HG03439 (cell line): ENCODE measurements around the gene DKK1.

Source experiments
- ATAC-seq: cut with Tn5 transposase; IDR thresholded peaks from one replicate; pipeline ENCODE4 v1.9.1; 2021; ENCODE audit warnings: mild to moderate bottlenecking, moderate library complexity; ENCODE audit not compliant: unreplicated experiment

The DKK1 gene, protein sequence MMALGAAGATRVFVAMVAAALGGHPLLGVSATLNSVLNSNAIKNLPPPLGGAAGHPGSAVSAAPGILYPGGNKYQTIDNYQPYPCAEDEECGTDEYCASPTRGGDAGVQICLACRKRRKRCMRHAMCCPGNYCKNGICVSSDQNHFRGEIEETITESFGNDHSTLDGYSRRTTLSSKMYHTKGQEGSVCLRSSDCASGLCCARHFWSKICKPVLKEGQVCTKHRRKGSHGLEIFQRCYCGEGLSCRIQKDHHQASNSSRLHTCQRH

DNA sequence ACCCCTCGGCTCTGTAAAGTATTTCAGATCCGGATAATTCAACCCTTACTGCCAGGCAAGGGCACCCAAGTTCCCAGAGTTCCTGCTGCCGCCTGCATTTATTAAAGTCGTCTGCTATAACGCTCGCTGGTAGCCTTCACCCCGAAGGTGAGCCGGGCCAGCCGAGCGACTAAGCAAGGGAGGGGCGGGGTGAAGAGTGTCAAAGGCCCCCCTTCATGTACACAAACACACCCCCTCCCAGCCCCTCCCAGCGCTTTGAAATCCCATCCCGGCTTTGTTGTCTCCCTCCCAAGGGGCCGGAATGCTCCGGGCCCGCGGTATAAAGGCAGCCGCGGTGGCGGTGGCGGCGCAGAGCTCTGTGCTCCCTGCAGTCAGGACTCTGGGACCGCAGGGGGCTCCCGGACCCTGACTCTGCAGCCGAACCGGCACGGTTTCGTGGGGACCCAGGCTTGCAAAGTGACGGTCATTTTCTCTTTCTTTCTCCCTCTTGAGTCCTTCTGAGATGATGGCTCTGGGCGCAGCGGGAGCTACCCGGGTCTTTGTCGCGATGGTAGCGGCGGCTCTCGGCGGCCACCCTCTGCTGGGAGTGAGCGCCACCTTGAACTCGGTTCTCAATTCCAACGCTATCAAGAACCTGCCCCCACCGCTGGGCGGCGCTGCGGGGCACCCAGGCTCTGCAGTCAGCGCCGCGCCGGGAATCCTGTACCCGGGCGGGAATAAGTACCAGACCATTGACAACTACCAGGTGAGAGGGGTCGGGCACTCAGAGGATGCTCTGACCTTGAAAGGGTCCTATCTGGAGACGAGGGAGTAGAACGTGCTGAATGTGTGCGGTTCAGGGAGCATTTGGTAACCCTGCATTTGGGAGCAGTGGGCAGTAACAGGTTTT, at the start of gene DKK1:
Gene DKK1, plus strand, starts transcription at position 349 of the 889 bp plus-strand sequence. Its CDS starts 154 bp downstream, at position 503.
- peak; percentile 70 for ATAC-seq

DNA sequence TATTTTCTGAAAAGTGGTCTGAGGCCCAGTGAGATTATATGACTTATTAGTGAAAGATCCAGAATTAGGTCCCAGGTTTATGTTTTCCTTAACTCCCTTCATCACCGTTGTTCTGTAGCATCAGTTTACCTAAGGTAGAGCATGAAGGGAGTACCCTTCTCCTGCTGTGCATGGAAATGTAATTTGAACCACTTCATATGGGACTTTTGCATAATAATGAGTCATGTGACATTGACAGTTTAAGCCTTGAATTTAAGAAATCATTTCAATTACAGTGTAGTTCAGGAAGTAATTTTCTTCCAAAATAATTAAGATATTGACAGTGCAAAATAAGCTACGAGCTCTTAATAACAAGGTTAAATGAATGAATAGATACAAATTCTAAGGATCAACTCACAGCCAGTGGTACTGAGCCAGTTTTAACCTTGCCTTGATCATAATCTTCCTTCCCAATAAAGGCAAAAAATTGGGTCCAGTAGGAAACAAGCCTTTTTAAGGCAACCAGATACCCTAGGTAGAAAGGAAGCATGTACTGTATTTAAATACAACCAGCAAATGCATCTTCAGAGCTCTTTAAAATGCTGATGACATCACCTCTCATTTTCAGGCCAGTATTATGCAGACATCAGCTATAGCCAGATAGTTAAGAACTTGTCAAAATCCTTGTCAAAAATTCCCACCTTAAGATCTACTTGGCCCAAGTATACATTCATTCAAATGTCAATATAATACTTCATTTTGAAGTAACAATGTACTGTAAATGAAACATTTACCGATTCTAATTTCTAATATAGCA, 48.8 kb upstream of the DKK1 start:
- no peak for ATAC-seq

DNA sequence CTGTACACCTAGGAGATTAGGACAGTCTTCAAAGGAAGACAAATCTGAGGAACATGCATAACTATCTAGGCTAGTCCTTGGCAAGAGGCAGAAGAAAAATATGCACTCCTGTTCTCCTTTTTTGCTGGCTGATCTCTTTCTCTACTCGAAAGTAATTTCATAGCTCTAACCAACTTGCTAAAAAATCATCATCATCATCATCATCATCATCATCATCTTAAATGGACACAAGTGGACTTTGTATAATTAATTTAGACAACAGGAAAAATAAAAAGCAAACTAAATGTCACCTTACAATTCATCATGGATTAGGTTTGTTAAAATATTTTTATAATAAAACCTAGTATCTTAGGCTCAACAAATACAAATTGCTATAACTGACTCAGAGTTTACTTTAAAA, 47.2 kb upstream of the DKK1 start:
- ATAC-seq, result no peak

DNA sequence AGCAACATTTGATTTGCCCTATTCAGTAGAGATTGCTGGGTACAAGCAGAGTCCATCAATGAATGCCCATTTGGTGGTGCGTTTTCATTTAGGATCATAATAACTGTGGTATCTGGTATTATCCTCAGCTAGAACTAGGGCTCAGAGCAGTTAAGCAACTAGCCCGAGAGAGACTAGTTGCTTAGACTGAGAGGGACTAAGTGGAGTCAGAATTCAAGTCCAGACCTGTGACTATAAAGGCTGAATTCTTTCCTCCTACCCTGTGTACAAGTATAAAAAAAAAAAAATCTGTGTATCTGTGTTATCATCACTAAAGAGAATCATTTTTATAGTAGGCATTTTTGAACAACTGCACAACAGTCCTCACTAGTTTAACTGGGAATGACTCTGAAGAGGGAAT, 45.3 kb upstream of the DKK1 start:
- ATAC-seq, result no peak

DNA sequence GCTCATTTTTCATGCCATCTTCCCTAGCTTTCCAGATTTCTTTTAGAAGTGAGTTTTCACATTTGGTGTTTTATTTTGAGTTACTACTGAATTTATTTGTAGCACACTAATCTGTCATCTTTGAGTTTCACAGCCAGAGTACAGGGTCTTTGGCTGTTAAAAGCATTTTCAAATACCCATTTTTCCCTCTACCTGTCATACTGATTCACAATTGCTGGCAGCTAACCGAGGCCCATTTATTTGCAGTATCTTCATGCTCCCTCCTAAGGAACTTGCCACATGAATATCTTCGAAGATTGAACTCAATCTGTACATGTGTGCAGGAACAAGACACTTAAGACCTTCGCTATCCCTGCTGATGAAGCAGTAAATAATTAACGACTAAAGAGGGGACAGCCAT, 44.8 kb upstream of the DKK1 start:
- ATAC-seq, result no peak

GRCh38 chr10:52276163-52276562, 37.9 kb upstream of the DKK1 start:
- no peak for ATAC-seq

GRCh38 chr10:52276986-52277385, 37.1 kb upstream of the DKK1 start:
- ATAC-seq, result no peak

GRCh38 chr10:52279546-52279945, 34.5 kb upstream of the DKK1 start:
- ATAC-seq, result no peak

- no peak for ATAC-seq
Observed at GRCh38 chr10:52280051-52280450, 34.0 kb upstream of the DKK1 start.

GRCh38 chr10:52283174-52283573, 30.9 kb upstream of the DKK1 start:
- no peak for ATAC-seq

DNA sequence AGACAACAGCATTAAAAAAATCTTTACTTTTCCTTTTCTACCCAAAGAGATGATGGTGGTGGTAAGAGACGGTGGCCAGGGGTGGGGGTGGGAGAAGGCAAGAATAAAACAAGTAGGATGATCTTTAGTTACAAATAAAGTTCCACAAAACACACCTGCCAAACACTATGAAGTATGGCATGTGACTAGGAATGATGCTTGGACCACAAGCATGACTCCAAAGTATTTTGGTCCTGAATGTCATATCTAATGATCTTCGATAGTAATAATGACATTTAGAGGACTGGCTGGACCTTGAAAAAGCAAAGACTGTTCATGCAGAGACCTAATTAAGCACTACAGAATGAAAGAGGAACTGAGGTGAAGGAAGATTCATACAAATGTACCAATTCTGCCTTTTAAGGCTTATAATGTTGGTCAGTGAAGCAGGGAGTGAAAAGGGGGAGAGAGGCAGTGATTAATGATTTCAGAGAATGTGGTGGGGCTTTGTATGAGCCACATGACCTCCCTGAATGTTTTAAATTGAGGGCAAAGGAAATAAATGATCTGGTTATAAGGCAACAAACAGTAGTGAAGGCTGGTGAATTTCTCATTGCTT, 29.6 kb upstream of the DKK1 start:
- no peak for ATAC-seq

GRCh38 chr10:52287866-52288265, 26.2 kb upstream of the DKK1 start:
- ATAC-seq, result no peak

DNA sequence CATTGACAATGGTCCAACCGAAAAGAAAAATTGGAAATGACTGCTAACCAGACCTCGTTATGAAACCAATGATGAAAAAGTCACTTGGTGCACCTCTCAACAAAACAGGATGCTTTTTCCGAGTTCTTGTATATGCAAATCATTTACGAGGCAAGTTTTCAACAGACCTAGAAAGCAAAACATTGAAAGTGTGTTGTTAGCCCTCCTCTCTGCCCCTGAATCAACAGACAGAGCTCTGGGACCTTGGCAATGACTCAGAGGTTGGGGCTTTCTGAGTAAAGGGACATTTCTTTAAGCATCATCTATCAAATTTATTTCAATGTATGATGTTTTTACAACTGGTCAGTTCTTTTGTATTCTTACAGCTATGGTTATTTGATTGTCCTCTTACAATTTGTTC, 16.3 kb upstream of the DKK1 start:
- no peak for ATAC-seq

DNA sequence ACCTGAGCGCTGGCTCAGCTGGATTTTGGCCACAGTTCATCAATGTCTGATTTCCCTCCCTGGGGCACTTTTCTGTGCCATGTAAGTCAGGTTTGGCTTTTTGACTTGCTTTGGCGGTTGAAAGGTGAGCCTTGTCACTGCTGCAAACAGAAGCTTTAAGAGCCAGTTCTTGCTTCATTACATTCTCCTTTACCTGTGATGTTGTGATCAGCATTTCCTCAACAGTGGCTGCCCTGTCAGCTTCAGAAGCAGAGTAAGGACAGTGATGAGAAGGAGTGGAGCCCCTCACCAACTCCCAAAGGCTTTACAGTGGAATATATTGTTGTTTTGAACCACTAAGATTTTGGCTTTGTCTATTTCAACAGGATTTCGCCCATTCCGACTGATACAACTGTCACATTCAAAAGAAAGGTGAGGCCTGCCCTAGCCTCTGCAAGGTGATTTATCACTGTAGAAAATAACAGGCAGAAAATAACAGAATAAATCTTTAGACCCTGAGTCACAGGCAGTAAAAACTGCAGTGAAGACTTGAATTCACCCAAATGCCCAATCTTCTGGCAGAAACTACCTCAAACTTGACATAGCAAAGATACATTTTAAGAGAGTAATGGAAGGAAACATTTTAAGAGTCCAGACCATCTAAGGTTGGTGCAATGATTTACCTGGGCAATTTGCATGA, 13.3 kb upstream of the DKK1 start:
- ATAC-seq, result no peak

GRCh38 chr10:52308251-52309031, 5.6 kb upstream of the DKK1 start:
- peak; percentile 90 for ATAC-seq

DNA sequence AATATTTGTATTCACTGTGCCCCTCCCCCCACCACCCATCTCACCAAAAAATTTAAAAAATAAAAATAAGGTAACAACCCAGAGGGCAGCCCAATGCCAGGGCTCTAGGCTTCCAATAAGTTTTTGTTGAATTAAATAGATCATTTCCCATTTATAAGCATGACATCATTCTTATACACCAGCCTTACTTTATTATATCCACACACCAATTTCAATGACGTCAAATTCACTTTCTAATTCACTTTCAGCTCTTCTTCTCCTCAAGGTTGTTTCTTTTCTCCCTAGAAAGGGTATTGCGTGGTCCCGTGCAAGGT, 1.2 kb upstream of the DKK1 start:
- no peak for ATAC-seq

- no peak for ATAC-seq
Observed at GRCh38 chr10:52313256-52313932, 687 bp upstream of the DKK1 start.

GRCh38 chr10:52314822-52315552, 906 bp downstream of the DKK1 start:
- no peak for ATAC-seq

DNA sequence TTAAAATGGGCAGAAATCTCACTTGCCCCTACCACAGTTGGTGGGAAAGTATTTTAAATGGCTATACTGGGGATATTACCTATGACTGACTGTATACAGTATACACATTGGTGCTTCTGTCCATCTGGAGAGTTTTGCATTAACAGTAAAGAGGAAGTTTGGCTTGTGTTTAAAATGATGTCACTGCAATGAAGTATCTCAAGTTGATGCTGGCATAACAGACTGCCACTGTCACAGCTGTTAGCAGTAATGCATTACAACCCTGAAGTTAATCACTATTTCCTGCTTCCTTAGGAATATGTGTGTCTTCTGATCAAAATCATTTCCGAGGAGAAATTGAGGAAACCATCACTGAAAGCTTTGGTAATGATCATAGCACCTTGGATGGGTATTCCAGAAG, 1.9 kb downstream of the DKK1 start:
- no peak for ATAC-seq
